ENCODE measurements around the gene PAK2. TPM values are rescaled to one million over a fixed set of nuclear protein-coding genes. Genes with fewer than 3 reads are reported as not detected.

PAK2 gene
- total and polyA plus RNA-seq, 2 donors = 29.1 to 47.4 TPM

GRCh38 chr3:196749125-196749524 is 9.5 kb downstream of the PAK2 start:
- 85% methylated on average over 8 of the region's 8 CpGs for WGBS
- no peak for DNase-seq (ENCODE audit: low read depth in 6 of 9, low spot score in 9 of 9)
- Histone ChIP-seq H3K27me3 (ENCODE audit: control insufficient read depth in 2 of 2, insufficient read depth in 1 of 2, low read length in 1 of 2) (no peaks in the 10 kb centered on the region), H3K36me3 (ENCODE audit: control insufficient read depth in 2 of 2, insufficient read depth in 2 of 2, low read length in 1 of 2) (peaks cover 10% of the 10 kb centered on the region in 2 donors), H3K27ac (ENCODE audit: low read depth in 1 of 2, low read length in 1 of 2) (no peak overlapping the region), H3K9me3 (ENCODE audit: control insufficient read depth in 2 of 2, insufficient read depth in 1 of 2, low read length in 1 of 2) (no peaks in the 10 kb centered on the region), H3K4me3 (ENCODE audit: low read length in 2 of 2) (no peak overlapping the region), H3K4me1 (ENCODE audit: control insufficient read depth in 2 of 2, insufficient read depth in 2 of 2, low read length in 2 of 2) (no peaks in the 10 kb centered on the region)

GRCh38 chr3:196753201-196753600 is 13.5 kb downstream of the PAK2 start:
- Histone ChIP-seq H3K27ac (ENCODE audit: low read depth in 1 of 2, low read length in 1 of 2) (no peak overlapping the region), H3K9me3 (ENCODE audit: control insufficient read depth in 2 of 2, insufficient read depth in 1 of 2, low read length in 1 of 2) (peaks cover 6 to 16% of the 10 kb centered on the region in 2 donors), H3K4me1 (ENCODE audit: control insufficient read depth in 2 of 2, insufficient read depth in 2 of 2, low read length in 2 of 2) (no peaks in the 10 kb centered on the region), H3K27me3 (ENCODE audit: control insufficient read depth in 2 of 2, insufficient read depth in 1 of 2, low read length in 1 of 2) (no peaks in the 10 kb centered on the region), H3K4me3 (ENCODE audit: low read length in 2 of 2) (no peak overlapping the region), H3K36me3 (ENCODE audit: control insufficient read depth in 2 of 2, insufficient read depth in 2 of 2, low read length in 1 of 2) (peaks cover 19 to 29% of the 10 kb centered on the region in 2 donors)
- no peak for DNase-seq (ENCODE audit: low read depth in 6 of 9, low spot score in 9 of 9)
- WGBS = 98% methylated on average over 8 of the region's 8 CpGs

GRCh38 chr3:196754091-196754981 is 14.7 kb downstream of the PAK2 start:
- Histone ChIP-seq H3K9me3 (ENCODE audit: control insufficient read depth in 2 of 2, insufficient read depth in 1 of 2, low read length in 1 of 2) (peaks cover 6 to 16% of the 10 kb centered on the region in 2 donors), H3K4me3 (ENCODE audit: low read length in 2 of 2) (no peak overlapping the region), H3K36me3 (ENCODE audit: control insufficient read depth in 2 of 2, insufficient read depth in 2 of 2, low read length in 1 of 2) (peaks cover 19 to 29% of the 10 kb centered on the region in 2 donors), H3K27me3 (ENCODE audit: control insufficient read depth in 2 of 2, insufficient read depth in 1 of 2, low read length in 1 of 2) (no peaks in the 10 kb centered on the region), H3K27ac (ENCODE audit: low read depth in 1 of 2, low read length in 1 of 2) (no peak overlapping the region), H3K4me1 (ENCODE audit: control insufficient read depth in 2 of 2, insufficient read depth in 2 of 2, low read length in 2 of 2) (no peaks in the 10 kb centered on the region)
- DNase-seq (ENCODE audit: low read depth in 6 of 9, low spot score in 9 of 9) = no peak
- 75% methylated on average over 9 of the region's 9 CpGs for WGBS

- no peak for DNase-seq (ENCODE audit: low read depth in 6 of 9, low spot score in 9 of 9)
- no peaks in the 10 kb centered on the region for H3K4me1 ChIP-seq (ENCODE audit: control insufficient read depth in 2 of 2, insufficient read depth in 2 of 2, low read length in 2 of 2)
- no peak overlapping the region for H3K4me3 ChIP-seq (ENCODE audit: low read length in 2 of 2)
- H3K9me3 ChIP-seq (ENCODE audit: control insufficient read depth in 2 of 2, insufficient read depth in 1 of 2, low read length in 1 of 2) = peaks cover 6 to 16% of the 10 kb centered on the region in 2 donors
- H3K27me3 ChIP-seq (ENCODE audit: control insufficient read depth in 2 of 2, insufficient read depth in 1 of 2, low read length in 1 of 2) = no peaks in the 10 kb centered on the region
- peaks cover 14 to 24% of the 10 kb centered on the region in 2 donors for H3K36me3 ChIP-seq (ENCODE audit: control insufficient read depth in 2 of 2, insufficient read depth in 2 of 2, low read length in 1 of 2)
- 74% methylated on average over 4 of the region's 4 CpGs for WGBS
- H3K27ac ChIP-seq (ENCODE audit: low read depth in 1 of 2, low read length in 1 of 2) = no peak overlapping the region
Measured at GRCh38 chr3:196756732-196757131, 17.1 kb downstream of the PAK2 start.

DNA sequence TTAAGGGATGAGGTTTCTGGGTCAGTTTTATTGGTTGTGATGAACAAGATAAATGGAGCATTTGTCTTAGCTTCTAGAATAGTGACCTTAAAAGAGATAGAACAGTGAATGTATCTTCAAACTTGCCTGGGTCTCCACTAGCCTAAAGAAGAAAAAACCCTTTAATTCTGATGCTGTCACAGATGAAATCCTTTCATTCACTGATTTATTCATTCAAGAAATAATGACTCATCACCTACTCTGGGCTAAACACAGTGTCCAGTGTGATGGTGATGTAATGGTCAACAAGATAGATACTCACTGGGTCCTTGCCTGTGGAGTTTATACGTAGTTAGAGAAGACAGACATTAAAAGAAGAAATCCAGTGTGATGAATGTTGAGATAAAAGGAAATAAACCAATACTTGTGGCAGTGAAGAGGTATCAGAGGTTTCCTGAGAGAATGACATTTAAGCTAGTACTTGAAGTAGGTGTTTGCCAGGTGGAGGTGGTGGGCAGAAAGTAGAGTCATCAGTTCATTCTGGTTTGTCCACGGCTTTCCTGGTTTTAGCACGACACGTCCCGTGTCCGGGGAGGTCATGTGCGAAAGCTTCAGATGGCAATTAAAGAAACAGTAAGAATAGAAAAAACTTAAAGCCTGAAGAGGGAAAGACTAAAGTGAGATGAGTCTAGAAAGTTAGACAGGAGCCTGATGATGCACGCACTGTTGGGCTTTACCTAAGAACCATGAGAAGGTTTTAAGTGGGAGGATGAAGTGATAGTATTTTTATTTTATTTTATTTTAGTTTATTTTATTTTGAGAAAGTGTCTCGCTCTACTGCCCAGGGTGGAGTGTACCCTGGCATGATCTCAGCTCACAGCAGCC is 18.5 kb downstream of the PAK2 start:
- H3K36me3 ChIP-seq (ENCODE audit: control insufficient read depth in 2 of 2, insufficient read depth in 2 of 2, low read length in 1 of 2) = peaks cover 14 to 24% of the 10 kb centered on the region in 2 donors
- WGBS = 83% methylated on average over 9 of the region's 9 CpGs
- no peaks in the 10 kb centered on the region for H3K4me1 ChIP-seq (ENCODE audit: control insufficient read depth in 2 of 2, insufficient read depth in 2 of 2, low read length in 2 of 2)

DNA sequence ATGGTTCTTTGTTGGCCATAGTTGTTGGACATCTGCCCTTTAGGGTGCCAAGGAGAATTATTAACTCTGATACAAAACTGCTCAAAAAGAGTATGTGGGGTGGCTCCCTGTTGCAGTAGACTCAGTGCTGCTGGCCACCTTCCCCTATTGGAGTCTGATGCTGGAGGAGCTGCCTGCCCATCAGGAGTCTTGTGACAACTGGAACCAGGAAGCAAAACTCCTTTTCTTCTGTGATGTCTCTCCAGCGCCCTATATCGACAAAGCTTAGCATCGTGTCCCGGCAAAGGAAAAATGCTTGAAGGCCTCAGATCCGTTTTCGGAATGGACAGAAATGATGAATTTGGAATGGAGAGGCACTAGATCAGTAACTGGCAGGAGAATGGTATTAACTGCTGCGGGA is 23.5 kb downstream of the PAK2 start:
- 85% methylated on average over 7 of the region's 7 CpGs for WGBS
- peaks cover 2 to 4% of the 10 kb centered on the region in 2 donors for H3K36me3 ChIP-seq (ENCODE audit: control insufficient read depth in 2 of 2, insufficient read depth in 2 of 2, low read length in 1 of 2)
- DNase-seq (ENCODE audit: low read depth in 6 of 9, low spot score in 9 of 9) = no peak

More for the DNA sequence above, 18.5 kb downstream of the PAK2 start:
- Histone ChIP-seq H3K4me3 (ENCODE audit: low read length in 2 of 2) (no peak overlapping the region), H3K27me3 (ENCODE audit: control insufficient read depth in 2 of 2, insufficient read depth in 1 of 2, low read length in 1 of 2) (no peaks in the 10 kb centered on the region), H3K9me3 (ENCODE audit: control insufficient read depth in 2 of 2, insufficient read depth in 1 of 2, low read length in 1 of 2) (peaks cover 6 to 16% of the 10 kb centered on the region in 2 donors), H3K27ac (ENCODE audit: low read depth in 1 of 2, low read length in 1 of 2) (no peak overlapping the region)
- no peak for DNase-seq (ENCODE audit: low read depth in 6 of 9, low spot score in 9 of 9)

GRCh38 chr3:196765454-196765853 is 25.8 kb downstream of the PAK2 start:
- Histone ChIP-seq H3K4me1 (ENCODE audit: control insufficient read depth in 2 of 2, insufficient read depth in 2 of 2, low read length in 2 of 2) (no peaks in the 10 kb centered on the region), H3K36me3 (ENCODE audit: control insufficient read depth in 2 of 2, insufficient read depth in 2 of 2, low read length in 1 of 2) (peaks cover 5 to 7% of the 10 kb centered on the region in 2 donors), H3K27me3 (ENCODE audit: control insufficient read depth in 2 of 2, insufficient read depth in 1 of 2, low read length in 1 of 2) (no peaks in the 10 kb centered on the region), H3K9me3 (ENCODE audit: control insufficient read depth in 2 of 2, insufficient read depth in 1 of 2, low read length in 1 of 2) (no peaks in the 10 kb centered on the region), H3K4me3 (ENCODE audit: low read length in 2 of 2) (no peak overlapping the region), H3K27ac (ENCODE audit: low read depth in 1 of 2, low read length in 1 of 2) (no peak overlapping the region)
- DNase-seq (ENCODE audit: low read depth in 6 of 9, low spot score in 9 of 9) = no peak

More for the DNA sequence above, 23.5 kb downstream of the PAK2 start:
- no peaks in the 10 kb centered on the region for H3K27me3 ChIP-seq (ENCODE audit: control insufficient read depth in 2 of 2, insufficient read depth in 1 of 2, low read length in 1 of 2)
- H3K4me1 ChIP-seq (ENCODE audit: control insufficient read depth in 2 of 2, insufficient read depth in 2 of 2, low read length in 2 of 2) = no peaks in the 10 kb centered on the region
- no peak overlapping the region for H3K27ac ChIP-seq (ENCODE audit: low read depth in 1 of 2, low read length in 1 of 2)
- H3K4me3 ChIP-seq (ENCODE audit: low read length in 2 of 2) = no peak overlapping the region
- H3K9me3 ChIP-seq (ENCODE audit: control insufficient read depth in 2 of 2, insufficient read depth in 1 of 2, low read length in 1 of 2) = no peaks in the 10 kb centered on the region

DNA sequence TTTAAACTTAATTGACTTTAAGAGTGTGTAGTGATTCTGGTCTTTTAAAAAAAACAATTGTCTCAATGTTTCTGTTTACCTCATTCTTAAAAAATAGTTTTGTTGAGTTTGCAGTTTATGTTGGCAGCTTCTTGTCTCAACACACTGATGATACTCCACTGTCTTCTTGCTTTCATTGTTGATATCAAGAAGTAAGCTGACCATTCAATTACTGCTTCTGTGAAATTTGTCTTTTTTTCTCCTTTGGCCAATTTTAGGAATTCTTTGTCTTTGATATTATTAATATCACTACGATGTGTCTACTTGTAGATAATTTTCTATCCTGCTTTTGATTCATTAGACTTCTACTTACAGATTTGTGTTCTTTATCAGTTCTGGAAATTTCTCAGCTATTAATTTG is 31.4 kb downstream of the PAK2 start:
- Histone ChIP-seq H3K4me1 (ENCODE audit: control insufficient read depth in 2 of 2, insufficient read depth in 2 of 2, low read length in 2 of 2) (peaks cover 0 to 9% of the 10 kb centered on the region in 2 donors), H3K36me3 (ENCODE audit: control insufficient read depth in 2 of 2, insufficient read depth in 2 of 2, low read length in 1 of 2) (peaks cover 4% of the 10 kb centered on the region in 2 donors), H3K27me3 (ENCODE audit: control insufficient read depth in 2 of 2, insufficient read depth in 1 of 2, low read length in 1 of 2) (no peaks in the 10 kb centered on the region), H3K9me3 (ENCODE audit: control insufficient read depth in 2 of 2, insufficient read depth in 1 of 2, low read length in 1 of 2) (no peaks in the 10 kb centered on the region), H3K27ac (ENCODE audit: low read depth in 1 of 2, low read length in 1 of 2) (no peak overlapping the region), H3K4me3 (ENCODE audit: low read length in 2 of 2) (no peak overlapping the region)
- WGBS = 91% methylated on average over 1 of the region's 1 CpG
- DNase-seq (ENCODE audit: low read depth in 6 of 9, low spot score in 9 of 9) = no peak

DNA sequence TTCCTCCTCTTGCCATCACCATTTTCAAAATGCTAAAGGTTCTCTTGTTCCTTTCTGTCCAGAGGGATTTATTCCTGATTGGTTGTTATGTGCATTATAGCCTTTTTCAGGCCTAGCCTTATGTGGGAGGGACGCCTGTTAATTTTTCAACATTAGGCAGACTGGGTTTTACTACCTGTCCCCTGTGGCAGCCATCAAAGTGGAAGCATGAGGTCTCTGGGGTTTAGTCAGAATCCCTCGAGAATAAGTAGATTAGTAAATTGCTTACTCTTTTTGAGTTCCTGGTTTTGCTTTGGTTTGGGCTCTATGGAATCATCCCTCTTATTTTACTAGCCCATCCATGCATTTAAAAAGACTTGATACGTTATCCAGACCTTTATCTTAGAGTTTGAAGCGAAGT is 32.4 kb downstream of the PAK2 start:
- Histone ChIP-seq H3K4me3 (ENCODE audit: low read length in 2 of 2) (no peak overlapping the region), H3K9me3 (ENCODE audit: control insufficient read depth in 2 of 2, insufficient read depth in 1 of 2, low read length in 1 of 2) (no peaks in the 10 kb centered on the region), H3K27ac (ENCODE audit: low read depth in 1 of 2, low read length in 1 of 2) (no peak overlapping the region), H3K27me3 (ENCODE audit: control insufficient read depth in 2 of 2, insufficient read depth in 1 of 2, low read length in 1 of 2) (no peaks in the 10 kb centered on the region), H3K4me1 (ENCODE audit: control insufficient read depth in 2 of 2, insufficient read depth in 2 of 2, low read length in 2 of 2) (peaks cover 0 to 9% of the 10 kb centered on the region in 2 donors), H3K36me3 (ENCODE audit: control insufficient read depth in 2 of 2, insufficient read depth in 2 of 2, low read length in 1 of 2) (peaks cover 4% of the 10 kb centered on the region in 2 donors)
- 95% methylated on average over 4 of the region's 4 CpGs for WGBS
- no peak for DNase-seq (ENCODE audit: low read depth in 6 of 9, low spot score in 9 of 9)
